Suprapubic skin (tissue), 4 donors: Measurements from ENCODE around the gene RPP14.

ENCODE experiments used
- CTCF ChIP-seq, 2 donors: fragments of 200-600 bp in 1 of 2; fragments of 450-650 bp in 1 of 2; sonication (generic) in 1 of 2; IDR thresholded peaks; one replicate each; pipeline ENCODE4 v1.5.1; 2016 to 2019; ENCODE audit warnings: antibody characterized with exemption in 2 of 2, mild to moderate bottlenecking in 1 of 2, moderate library complexity in 1 of 2
- POLR2A ChIP-seq, 2 donors: fragments of 450-650 bp; IDR thresholded peaks; one replicate each; pipeline ENCODE4 v1.6.1; 2017; ENCODE audit warnings: antibody characterized with exemption in 2 of 2, mild to moderate bottlenecking in 2 of 2, moderate library complexity in 2 of 2
- POLR2AphosphoS5 ChIP-seq, 3 donors: sonication (generic); formaldehyde crosslinking; IDR thresholded peaks; one replicate each; pipeline ENCODE4 v1.6.1; 2017; ENCODE audit warnings: antibody characterized with exemption in 3 of 3

GRCh38 chr3:58321791-58322190, 15.7 kb downstream of the RPP14 start:
- TF ChIP-seq CTCF (IDR thresholded peaks at IDR 0.05) (no peak), POLR2AphosphoS5 (IDR thresholded peaks at IDR 0.05) (no peak), POLR2A (IDR thresholded peaks at IDR 0.05) (no peak)
